ENCODE data around the gene ITGB6. TPM values are rescaled to one million over a fixed set of nuclear protein-coding genes. Genes with fewer than 3 reads are reported as not detected.

ITGB6 gene
- total RNA-seq, 2 experiments from 2014 or later, result not detected

GRCh38 chr2:160064916-160065315 is 135.2 kb downstream of the ITGB6 start:
- H3K36me3 Mint-ChIP-seq (ENCODE audit: low read depth), result no peaks in the 10 kb centered on the region
- peaks cover 38% of the 10 kb centered on the region for H3K27me3 Mint-ChIP-seq (ENCODE audit: low read depth)
- DNase-seq (no peak), ATAC-seq (no peak)
- no peak overlapping the region for H3K27ac Mint-ChIP-seq
- peaks cover 6% of the 10 kb centered on the region for H3K9me3 Mint-ChIP-seq (ENCODE audit: insufficient read depth)
- CTCF ChIA-PET, result no interaction called here
- H3K4me1 Mint-ChIP-seq (ENCODE audit: low read depth), result peaks cover 7% of the 10 kb centered on the region
- H3K4me3 Mint-ChIP-seq, result no peak overlapping the region
- POLR2A ChIA-PET, result no interaction called here

GRCh38 chr2:160063879-160064612 is 136.0 kb downstream of the ITGB6 start:
- H3K36me3 Mint-ChIP-seq (ENCODE audit: low read depth), result no peaks in the 10 kb centered on the region
- POLR2A ChIA-PET, result no interaction called here
- no peak overlapping the region for H3K4me3 Mint-ChIP-seq

GRCh38 chr2:160063271-160063670 is 136.8 kb downstream of the ITGB6 start:
- ChIA-PET POLR2A (no interaction called here), CTCF (no interaction called here)
- H3K36me3 Mint-ChIP-seq (ENCODE audit: low read depth), result no peaks in the 10 kb centered on the region
- no peak for DNase-seq
- H3K4me3 Mint-ChIP-seq, result no peak overlapping the region
- no peak overlapping the region for H3K27ac Mint-ChIP-seq
- ATAC-seq, result no peak
- H3K4me1 Mint-ChIP-seq (ENCODE audit: low read depth), result peaks cover 7% of the 10 kb centered on the region
- peaks cover 43% of the 10 kb centered on the region for H3K27me3 Mint-ChIP-seq (ENCODE audit: low read depth)
- peaks cover 6% of the 10 kb centered on the region for H3K9me3 Mint-ChIP-seq (ENCODE audit: insufficient read depth)

More at GRCh38 chr2:160063879-160064612, 136.0 kb downstream of the ITGB6 start:
- peaks cover 6% of the 10 kb centered on the region for H3K9me3 Mint-ChIP-seq (ENCODE audit: insufficient read depth)
- ATAC-seq (no peak), DNase-seq (no peak)
- H3K4me1 Mint-ChIP-seq (ENCODE audit: low read depth), result peaks cover 7% of the 10 kb centered on the region
- H3K27me3 Mint-ChIP-seq (ENCODE audit: low read depth), result peaks cover 41% of the 10 kb centered on the region
- CTCF ChIA-PET, result no interaction called here
- H3K27ac Mint-ChIP-seq, result no peak overlapping the region

GRCh38 chr2:160062292-160063005 is 137.6 kb downstream of the ITGB6 start, which contains the start of gene PLA2R1:
Gene PLA2R1, minus strand, starts transcription at chr2:160062615. Its CDS starts 212 bp downstream, at chr2:160062403.
- no peak for ATAC-seq
- Mint-ChIP-seq H3K27me3 (ENCODE audit: low read depth) (peaks cover 45% of the 10 kb centered on the region), H3K4me3 (peak within 1 kb of the TSS; percentile 49), H3K27ac (no peak within 1 kb of the TSS), H3K9me3 (ENCODE audit: insufficient read depth) (peaks cover 2% of the 10 kb centered on the region), H3K4me1 (ENCODE audit: low read depth) (peaks cover 7% of the 10 kb centered on the region), H3K36me3 (ENCODE audit: low read depth) (no peaks in the 10 kb centered on the region)
- no peak for DNase-seq
- CTCF ChIA-PET, result no interaction called here
- POLR2A ChIA-PET, result no interaction called here

- ATAC-seq (no peak), DNase-seq (no peak)
- no peaks in the 10 kb centered on the region for H3K36me3 Mint-ChIP-seq (ENCODE audit: low read depth)
- POLR2A ChIA-PET, result no interaction called here
- CTCF ChIA-PET, result no interaction called here
- H3K27me3 Mint-ChIP-seq (ENCODE audit: low read depth), result peaks cover 46% of the 10 kb centered on the region
- H3K9me3 Mint-ChIP-seq (ENCODE audit: insufficient read depth), result no peaks in the 10 kb centered on the region
- H3K4me1 Mint-ChIP-seq (ENCODE audit: low read depth), result peaks cover 7% of the 10 kb centered on the region
- no peak overlapping the region for H3K27ac Mint-ChIP-seq
- H3K4me3 Mint-ChIP-seq, result peak overlapping the region; percentile 26
These were observed 138.2 kb downstream of the ITGB6 start for GRCh38 chr2:160061944-160062291.

GRCh38 chr2:160061533-160061932 is 138.5 kb downstream of the ITGB6 start:
- H3K4me1 Mint-ChIP-seq (ENCODE audit: low read depth), result peaks cover 7% of the 10 kb centered on the region
- H3K36me3 Mint-ChIP-seq (ENCODE audit: low read depth), result no peaks in the 10 kb centered on the region
- peaks cover 46% of the 10 kb centered on the region for H3K27me3 Mint-ChIP-seq (ENCODE audit: low read depth)
- no peaks in the 10 kb centered on the region for H3K9me3 Mint-ChIP-seq (ENCODE audit: insufficient read depth)
- no peak overlapping the region for H3K27ac Mint-ChIP-seq
- CTCF ChIA-PET, result no interaction called here
- no peak for ATAC-seq
- no peak for DNase-seq
- POLR2A ChIA-PET, result no interaction called here
- H3K4me3 Mint-ChIP-seq, result no peak overlapping the region

- Mint-ChIP-seq H3K4me3 (no peak overlapping the region), H3K36me3 (ENCODE audit: low read depth) (no peaks in the 10 kb centered on the region), H3K27me3 (ENCODE audit: low read depth) (peaks cover 46% of the 10 kb centered on the region), H3K27ac (no peak overlapping the region), H3K9me3 (ENCODE audit: insufficient read depth) (no peaks in the 10 kb centered on the region), H3K4me1 (ENCODE audit: low read depth) (peaks cover 7% of the 10 kb centered on the region)
- ATAC-seq (no peak), DNase-seq (no peak)
- ChIA-PET POLR2A (no interaction called here), CTCF (no interaction called here)
These were observed 139.8 kb downstream of the ITGB6 start for GRCh38 chr2:160060297-160060696.

GRCh38 chr2:160057356-160057755 is 142.7 kb downstream of the ITGB6 start:
- Mint-ChIP-seq H3K36me3 (ENCODE audit: low read depth) (no peaks in the 10 kb centered on the region), H3K4me1 (ENCODE audit: low read depth) (no peaks in the 10 kb centered on the region), H3K27ac (no peak overlapping the region), H3K4me3 (no peak overlapping the region), H3K27me3 (ENCODE audit: low read depth) (peaks cover 29% of the 10 kb centered on the region), H3K9me3 (ENCODE audit: insufficient read depth) (no peaks in the 10 kb centered on the region)
- no peak for ATAC-seq
- no peak for DNase-seq
- CTCF ChIA-PET, result no interaction called here
- POLR2A ChIA-PET, result no interaction called here

GRCh38 chr2:160055726-160056108 is 144.4 kb downstream of the ITGB6 start:
- DNase-seq (no peak), ATAC-seq (no peak)
- no peaks in the 10 kb centered on the region for H3K4me1 Mint-ChIP-seq (ENCODE audit: low read depth)
- ChIA-PET CTCF (no interaction called here), POLR2A (no interaction called here)
- H3K9me3 Mint-ChIP-seq (ENCODE audit: insufficient read depth), result no peaks in the 10 kb centered on the region
- peaks cover 27% of the 10 kb centered on the region for H3K27me3 Mint-ChIP-seq (ENCODE audit: low read depth)
- H3K4me3 Mint-ChIP-seq, result no peak overlapping the region
- no peaks in the 10 kb centered on the region for H3K36me3 Mint-ChIP-seq (ENCODE audit: low read depth)
- no peak overlapping the region for H3K27ac Mint-ChIP-seq

- no peaks in the 10 kb centered on the region for H3K9me3 Mint-ChIP-seq (ENCODE audit: insufficient read depth)
- H3K27me3 Mint-ChIP-seq (ENCODE audit: low read depth), result peaks cover 22% of the 10 kb centered on the region
- ATAC-seq, result no peak
- H3K4me1 Mint-ChIP-seq (ENCODE audit: low read depth), result no peaks in the 10 kb centered on the region
- POLR2A ChIA-PET, result no interaction called here
- no peaks in the 10 kb centered on the region for H3K36me3 Mint-ChIP-seq (ENCODE audit: low read depth)
- no peak for DNase-seq
- no peak overlapping the region for H3K4me3 Mint-ChIP-seq
- no peak overlapping the region for H3K27ac Mint-ChIP-seq
- CTCF ChIA-PET, result interaction anchor here (1.0 kb wide), 1 partner anchor 33 kb away, joined by 3 read pairs; no protein-coding TSS in a partner anchor
These were observed 144.9 kb downstream of the ITGB6 start for GRCh38 chr2:160054984-160055725.

- H3K4me3 Mint-ChIP-seq, result no peak overlapping the region
- ChIA-PET POLR2A (no interaction called here), CTCF (interaction anchor here (1.0 kb wide), 1 partner anchor 31 kb away, joined by 3 read pairs; no protein-coding TSS in a partner anchor)
- H3K27ac Mint-ChIP-seq, result no peak overlapping the region
- peaks cover 18% of the 10 kb centered on the region for H3K27me3 Mint-ChIP-seq (ENCODE audit: low read depth)
- ATAC-seq (no peak), DNase-seq (no peak)
- no peaks in the 10 kb centered on the region for H3K36me3 Mint-ChIP-seq (ENCODE audit: low read depth)
- H3K9me3 Mint-ChIP-seq (ENCODE audit: insufficient read depth), result no peaks in the 10 kb centered on the region
- H3K4me1 Mint-ChIP-seq (ENCODE audit: low read depth), result no peaks in the 10 kb centered on the region
These were observed 146.1 kb downstream of the ITGB6 start for GRCh38 chr2:160053946-160054345.

GRCh38 chr2:160052531-160052930 is 147.5 kb downstream of the ITGB6 start:
- DNase-seq (no peak), ATAC-seq (no peak)
- H3K9me3 Mint-ChIP-seq (ENCODE audit: insufficient read depth), result no peaks in the 10 kb centered on the region
- POLR2A ChIA-PET, result no interaction called here
- CTCF ChIA-PET, result no interaction called here
- H3K27ac Mint-ChIP-seq, result no peak overlapping the region
- H3K27me3 Mint-ChIP-seq (ENCODE audit: low read depth), result peaks cover 18% of the 10 kb centered on the region
- no peak overlapping the region for H3K4me3 Mint-ChIP-seq
- H3K36me3 Mint-ChIP-seq (ENCODE audit: low read depth), result no peaks in the 10 kb centered on the region
- H3K4me1 Mint-ChIP-seq (ENCODE audit: low read depth), result no peaks in the 10 kb centered on the region

All from activated CD8-positive, alpha-beta T cell treated with anti-CD3 and anti-CD28 coated beads, Interleukin-2, amount 10 ng/mL, durations not matched to agents 7 days and 5 days (primary cell).